ENCODE measurements around the gene CTNND2.
"Not testable (repeated sequence)": the region's sequence is repeated elsewhere in the genome, so short reads cannot be mapped to it uniquely, and the experiment has no call there.

The CTNND2 gene

GRCh38 chr5:11076945-11077613 lies 827.2 kb downstream of the CTNND2 start:
- DNase-seq (ENCODE audit: low read depth), result no peak

- no peak for DNase-seq (ENCODE audit: low read depth)
Observed at GRCh38 chr5:11075035-11075805, 829.0 kb downstream of the CTNND2 start.

- no peak for DNase-seq (ENCODE audit: low read depth)
Observed at GRCh38 chr5:11072568-11072967, 831.7 kb downstream of the CTNND2 start.

GRCh38 chr5:11072076-11072475 lies 832.2 kb downstream of the CTNND2 start:
- no peak for DNase-seq (ENCODE audit: low read depth)

- DNase-seq (ENCODE audit: low read depth), result no peak
Observed at GRCh38 chr5:11069041-11069440, 835.2 kb downstream of the CTNND2 start.

- DNase-seq (ENCODE audit: low read depth), result not testable (repeated sequence)
Observed at GRCh38 chr5:11065723-11066122, 838.5 kb downstream of the CTNND2 start.

GRCh38 chr5:11064763-11065450 lies 839.3 kb downstream of the CTNND2 start:
- no peak for DNase-seq (ENCODE audit: low read depth)

GRCh38 chr5:11062397-11062796 lies 841.8 kb downstream of the CTNND2 start:
- no peak for DNase-seq (ENCODE audit: low read depth)

GRCh38 chr5:11056560-11056959 lies 847.7 kb downstream of the CTNND2 start:
- DNase-seq (ENCODE audit: low read depth), result no peak

- DNase-seq (ENCODE audit: low read depth), result no peak
Observed at GRCh38 chr5:11054014-11054413, 850.2 kb downstream of the CTNND2 start.

GRCh38 chr5:11052871-11053270 lies 851.4 kb downstream of the CTNND2 start:
- DNase-seq (ENCODE audit: low read depth), result no peak

- no peak for DNase-seq (ENCODE audit: low read depth)
Observed at GRCh38 chr5:11050596-11051304, 853.5 kb downstream of the CTNND2 start.

- DNase-seq (ENCODE audit: low read depth), result no peak
Observed at GRCh38 chr5:11048760-11049159, 855.5 kb downstream of the CTNND2 start.

GRCh38 chr5:11047625-11048024 lies 856.6 kb downstream of the CTNND2 start:
- DNase-seq (ENCODE audit: low read depth), result no peak

GRCh38 chr5:11047030-11047429 lies 857.2 kb downstream of the CTNND2 start:
- no peak for DNase-seq (ENCODE audit: low read depth)

- DNase-seq (ENCODE audit: low read depth), result no peak
Observed at GRCh38 chr5:11046160-11046559, 858.1 kb downstream of the CTNND2 start.

GRCh38 chr5:11045411-11045810 lies 858.8 kb downstream of the CTNND2 start:
- no peak for DNase-seq (ENCODE audit: low read depth)

- DNase-seq (ENCODE audit: low read depth), result no peak
Observed at GRCh38 chr5:11044581-11044980, 859.7 kb downstream of the CTNND2 start.

GRCh38 chr5:11043881-11044280 lies 860.4 kb downstream of the CTNND2 start:
- DNase-seq (ENCODE audit: low read depth), result no peak

- DNase-seq (ENCODE audit: low read depth), result no peak
Observed at GRCh38 chr5:11040345-11040744, 863.9 kb downstream of the CTNND2 start.

GRCh38 chr5:11038772-11039171 lies 865.5 kb downstream of the CTNND2 start:
- DNase-seq (ENCODE audit: low read depth), result no peak

- DNase-seq (ENCODE audit: low read depth), result no peak
Observed at GRCh38 chr5:11037941-11038340, 866.3 kb downstream of the CTNND2 start.

All from HS-27A (cell line).